T follicular helper cell (primary cell): ENCODE measurements around the gene LITAFD.

ENCODE experiments used
- DNase-seq: peaks from one replicate; pipeline ENCODE4 v3.0.0-alpha.2; 2020; ENCODE audit warnings: low read depth

Gene LITAFD

GRCh38 chr16:8920645-8921346, 38.6 kb downstream of the LITAFD start:
- no peak for DNase-seq

GRCh38 chr16:8921347-8921984, 39.3 kb downstream of the LITAFD start:
- DNase-seq, result no peak

GRCh38 chr16:8923199-8923598, 41.0 kb downstream of the LITAFD start:
- DNase-seq, result no peak

GRCh38 chr16:8924214-8924613, 42.1 kb downstream of the LITAFD start:
- DNase-seq, result no peak

- DNase-seq, result no peak
Measured at GRCh38 chr16:8925455-8925854, 43.3 kb downstream of the LITAFD start.

- no peak for DNase-seq
Measured at GRCh38 chr16:8926827-8927226, 44.7 kb downstream of the LITAFD start.

- DNase-seq, result no peak
Measured at GRCh38 chr16:8928467-8928957, 46.4 kb downstream of the LITAFD start.

GRCh38 chr16:8929086-8929748, 47.1 kb downstream of the LITAFD start:
- no peak for DNase-seq

- DNase-seq, result peak; percentile 44
Measured at GRCh38 chr16:8931859-8932258, 49.7 kb downstream of the LITAFD start.

GRCh38 chr16:8934601-8935000, 52.5 kb downstream of the LITAFD start:
- no peak for DNase-seq
